ENCODE results near the gene LRP11. TPM values are rescaled to one million over a fixed set of nuclear protein-coding genes. Genes with fewer than 3 reads are reported as not detected.

Gene LRP11
- total and polyA plus RNA-seq, 9 of the 15 experiments (the other 6 are each of a cell fraction or from before 2014, with no cell fraction given): 0.51 to 3.5 (median 2.4) TPM

DNA sequence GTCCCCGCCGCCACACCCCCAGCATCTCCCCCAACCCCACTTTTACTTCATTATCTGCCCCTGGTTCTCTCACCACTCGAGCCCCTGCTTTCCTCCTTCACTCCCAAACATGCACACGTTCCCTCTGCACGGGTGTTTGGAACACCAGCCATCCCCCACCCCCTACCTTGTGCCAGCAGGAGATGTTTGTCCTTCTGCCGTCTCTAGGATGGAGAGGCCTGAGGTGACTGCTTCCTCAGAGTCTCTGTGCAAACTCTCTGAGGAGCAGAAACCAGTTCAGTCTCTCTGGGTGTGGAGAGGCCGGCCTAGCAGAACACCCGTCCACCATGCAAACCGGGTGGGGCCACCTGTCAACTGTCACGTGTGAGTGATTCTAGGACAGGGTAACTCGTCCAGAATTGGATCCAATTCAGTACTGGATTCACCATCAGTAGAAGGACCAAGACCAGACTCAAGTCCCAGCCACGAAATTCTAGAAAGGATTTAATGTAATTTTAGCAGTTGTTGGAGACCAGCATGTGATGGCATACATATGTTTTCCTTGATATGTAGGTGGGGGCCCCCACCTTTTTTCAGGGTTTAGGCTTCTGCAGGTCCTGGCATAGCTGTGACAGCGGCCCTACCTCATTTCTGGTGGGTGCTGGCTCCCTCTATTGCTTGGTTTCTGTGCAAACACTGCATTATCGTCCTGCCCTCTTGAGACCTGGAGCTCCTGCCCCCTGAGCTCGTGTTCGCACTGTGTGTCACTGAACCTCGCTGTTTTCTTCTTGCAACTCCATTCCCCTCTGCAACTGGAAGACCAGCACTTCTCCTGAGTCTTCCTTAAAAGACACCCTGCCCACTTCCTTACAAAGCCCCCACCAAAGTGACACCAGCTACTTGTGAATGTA lies 33.9 kb upstream of the LRP11 start, which contains the start of gene RAET1E:
TSS of gene RAET1E (minus strand) at position 259 of the 890 bp plus-strand sequence. CDS start 7,212 bp downstream, outside the sequence.
- no peak within 1 kb of the TSS for H3K27ac ChIP-seq (ENCODE audit: extremely low read depth, low read depth, low read length)
- no peaks in the 10 kb centered on the region for H3K79me2 ChIP-seq (ENCODE audit: control insufficient read depth, insufficient read depth, low read length)
- H3K27me3 ChIP-seq (ENCODE audit: control insufficient read depth in 2 of 2, insufficient read depth in 2 of 2, low read length in 2 of 2): peaks cover 41 to 68% of the 10 kb centered on the region in 2 experiments
- peak within 1 kb of the TSS in 1 of 2 experiments; percentile 76; a peak in 2 of 4 replicates for H3K9ac ChIP-seq (ENCODE audit: insufficient read depth in 1 of 2, low read depth in 2 of 2, low read length in 2 of 2)
- no peak within 1 kb of the TSS for H3K4me2 ChIP-seq (ENCODE audit: insufficient read depth, low read length)
- ChIA-PET CTCF (ENCODE audit: low intra/inter-chr PET ratio) (interaction anchor here (0.6 to 1.4 kb wide), 5 partner anchors 39 to 64 kb away, joined by 3 to 4 read pairs (median 3); no protein-coding TSS in a partner anchor), POLR2A (interaction anchor here (0.6 to 1.2 kb wide), 3 partner anchors 20 to 649 kb away, joined by 3 read pairs; no protein-coding TSS in a partner anchor)
- WGBS (ENCODE audit: insufficient coverage, low coverage, missing lambda C conversion rate): 3% methylated on average over 17 of the region's 17 CpGs
- H3K9me3 ChIP-seq (replicated peaks; ENCODE audit: control insufficient read depth, insufficient read depth, low read depth, low read length): no peaks in the 10 kb centered on the region
- no peak within 1 kb of the TSS for H3K4me3 ChIP-seq
- ATAC-seq (peak; percentile 90), FAIRE-seq (peak; percentile 66), DNase-seq (ENCODE audit: extremely low read depth in 1 of 4, low spot score in 3 of 4) (peak in 2 of 4 experiments; percentile 52 to 59)
- H3K4me1 ChIP-seq (replicated peaks in 1 of 2; ENCODE audit: control insufficient read depth in 2 of 2, insufficient read depth in 2 of 2, low read length in 2 of 2): no peaks in the 10 kb centered on the region
- intact Hi-C loops (cut with micrococcal nuclease): loop anchor here (1.0 kb wide), 1 partner anchor 58 kb away; no protein-coding TSS in a partner anchor
- no peaks in the 10 kb centered on the region for H3K9me1 ChIP-seq (ENCODE audit: control insufficient read depth, insufficient read depth, low read length)
- in situ Hi-C loops (cut with MboI): no loop called here
- no TSS peak for BruUV-seq (replicated peaks)
- no peaks in the 10 kb centered on the region for H3K36me3 ChIP-seq (ENCODE audit: control insufficient read depth, insufficient read depth, low read length)
- H2AFZ ChIP-seq (ENCODE audit: low read depth, low read length): 0 out of 2 replicates have a peak within 1 kb of the TSS, but pooled peaks have one; percentile 21
- no peaks in the 10 kb centered on the region for H4K20me1 ChIP-seq (replicated peaks; ENCODE audit: control insufficient read depth, insufficient read depth, low read length)
- TF ChIP-seq THRAP3 (IDR thresholded peaks at IDR 0.05; ENCODE audit: borderline replicate concordance): no peak
- TF ChIP-seq KAT8 (IDR thresholded peaks at IDR 0.05; ENCODE audit: low read depth): no peak
- TF ChIP-seq CREM (IDR thresholded peaks at IDR 0.05; ENCODE audit: low read depth): 0 out of 2 replicates have a peak, but pooled peaks have one; percentile 18
- TF ChIP-seq, protein P1, sequence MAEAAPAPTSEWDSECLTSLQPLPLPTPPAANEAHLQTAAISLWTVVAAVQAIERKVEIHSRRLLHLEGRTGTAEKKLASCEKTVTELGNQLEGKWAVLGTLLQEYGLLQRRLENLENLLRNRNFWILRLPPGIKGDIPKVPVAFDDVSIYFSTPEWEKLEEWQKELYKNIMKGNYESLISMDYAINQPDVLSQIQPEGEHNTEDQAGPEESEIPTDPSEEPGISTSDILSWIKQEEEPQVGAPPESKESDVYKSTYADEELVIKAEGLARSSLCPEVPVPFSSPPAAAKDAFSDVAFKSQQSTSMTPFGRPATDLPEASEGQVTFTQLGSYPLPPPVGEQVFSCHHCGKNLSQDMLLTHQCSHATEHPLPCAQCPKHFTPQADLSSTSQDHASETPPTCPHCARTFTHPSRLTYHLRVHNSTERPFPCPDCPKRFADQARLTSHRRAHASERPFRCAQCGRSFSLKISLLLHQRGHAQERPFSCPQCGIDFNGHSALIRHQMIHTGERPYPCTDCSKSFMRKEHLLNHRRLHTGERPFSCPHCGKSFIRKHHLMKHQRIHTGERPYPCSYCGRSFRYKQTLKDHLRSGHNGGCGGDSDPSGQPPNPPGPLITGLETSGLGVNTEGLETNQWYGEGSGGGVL (CRISPR knock-in tag; IDR thresholded peaks at IDR 0.05): no peak
- TF ChIP-seq, protein P2, sequence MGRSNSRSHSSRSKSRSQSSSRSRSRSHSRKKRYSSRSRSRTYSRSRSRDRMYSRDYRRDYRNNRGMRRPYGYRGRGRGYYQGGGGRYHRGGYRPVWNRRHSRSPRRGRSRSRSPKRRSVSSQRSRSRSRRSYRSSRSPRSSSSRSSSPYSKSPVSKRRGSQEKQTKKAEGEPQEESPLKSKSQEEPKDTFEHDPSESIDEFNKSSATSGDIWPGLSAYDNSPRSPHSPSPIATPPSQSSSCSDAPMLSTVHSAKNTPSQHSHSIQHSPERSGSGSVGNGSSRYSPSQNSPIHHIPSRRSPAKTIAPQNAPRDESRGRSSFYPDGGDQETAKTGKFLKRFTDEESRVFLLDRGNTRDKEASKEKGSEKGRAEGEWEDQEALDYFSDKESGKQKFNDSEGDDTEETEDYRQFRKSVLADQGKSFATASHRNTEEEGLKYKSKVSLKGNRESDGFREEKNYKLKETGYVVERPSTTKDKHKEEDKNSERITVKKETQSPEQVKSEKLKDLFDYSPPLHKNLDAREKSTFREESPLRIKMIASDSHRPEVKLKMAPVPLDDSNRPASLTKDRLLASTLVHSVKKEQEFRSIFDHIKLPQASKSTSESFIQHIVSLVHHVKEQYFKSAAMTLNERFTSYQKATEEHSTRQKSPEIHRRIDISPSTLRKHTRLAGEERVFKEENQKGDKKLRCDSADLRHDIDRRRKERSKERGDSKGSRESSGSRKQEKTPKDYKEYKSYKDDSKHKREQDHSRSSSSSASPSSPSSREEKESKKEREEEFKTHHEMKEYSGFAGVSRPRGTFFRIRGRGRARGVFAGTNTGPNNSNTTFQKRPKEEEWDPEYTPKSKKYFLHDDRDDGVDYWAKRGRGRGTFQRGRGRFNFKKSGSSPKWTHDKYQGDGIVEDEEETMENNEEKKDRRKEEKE (IDR thresholded peaks at IDR 0.05; ENCODE audit: borderline replicate concordance in 1 of 2, control insufficient read depth in 1 of 2, low read depth in 2 of 2, low read length in 1 of 2): no peak
- peak in 1 of 2 experiments; percentile 71; a peak in 3 of 4 replicates for TF ChIP-seq RAD21 (CRISPR knock-in tag; conservative IDR thresholded peaks at IDR 0.05 in 1 of 2, IDR thresholded peaks at IDR 0.05 in 1 of 2)
